HL-60 (cell line): ENCODE results near the gene PARP15.

Source experiments
- POLR2AphosphoS5 ChIP-seq: IDR thresholded peaks from 2 replicates; pipeline ENCODE4 v1.6.1; 2012; ENCODE audit warnings: low read depth
- TF ChIP-seq, protein P1 (sequence below): IDR thresholded peaks from one replicate; pipeline ENCODE4 v1.5.1; 2011; ENCODE audit warnings: low read length, control low read depth, inconsistent platforms; ENCODE audit not compliant: insufficient read depth
- TF ChIP-seq, protein P2 (sequence below): IDR thresholded peaks from 2 replicates; pipeline ENCODE4 v1.6.1; 2012; ENCODE audit warnings: low read depth; ENCODE audit not compliant: insufficient replicate concordance

GRCh38 chr3:122671553-122671952, 94.1 kb downstream of the PARP15 start:
- TF ChIP-seq, protein P1, sequence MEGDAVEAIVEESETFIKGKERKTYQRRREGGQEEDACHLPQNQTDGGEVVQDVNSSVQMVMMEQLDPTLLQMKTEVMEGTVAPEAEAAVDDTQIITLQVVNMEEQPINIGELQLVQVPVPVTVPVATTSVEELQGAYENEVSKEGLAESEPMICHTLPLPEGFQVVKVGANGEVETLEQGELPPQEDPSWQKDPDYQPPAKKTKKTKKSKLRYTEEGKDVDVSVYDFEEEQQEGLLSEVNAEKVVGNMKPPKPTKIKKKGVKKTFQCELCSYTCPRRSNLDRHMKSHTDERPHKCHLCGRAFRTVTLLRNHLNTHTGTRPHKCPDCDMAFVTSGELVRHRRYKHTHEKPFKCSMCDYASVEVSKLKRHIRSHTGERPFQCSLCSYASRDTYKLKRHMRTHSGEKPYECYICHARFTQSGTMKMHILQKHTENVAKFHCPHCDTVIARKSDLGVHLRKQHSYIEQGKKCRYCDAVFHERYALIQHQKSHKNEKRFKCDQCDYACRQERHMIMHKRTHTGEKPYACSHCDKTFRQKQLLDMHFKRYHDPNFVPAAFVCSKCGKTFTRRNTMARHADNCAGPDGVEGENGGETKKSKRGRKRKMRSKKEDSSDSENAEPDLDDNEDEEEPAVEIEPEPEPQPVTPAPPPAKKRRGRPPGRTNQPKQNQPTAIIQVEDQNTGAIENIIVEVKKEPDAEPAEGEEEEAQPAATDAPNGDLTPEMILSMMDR, result no peak
- no peak for TF ChIP-seq POLR2AphosphoS5
- TF ChIP-seq, protein P2, sequence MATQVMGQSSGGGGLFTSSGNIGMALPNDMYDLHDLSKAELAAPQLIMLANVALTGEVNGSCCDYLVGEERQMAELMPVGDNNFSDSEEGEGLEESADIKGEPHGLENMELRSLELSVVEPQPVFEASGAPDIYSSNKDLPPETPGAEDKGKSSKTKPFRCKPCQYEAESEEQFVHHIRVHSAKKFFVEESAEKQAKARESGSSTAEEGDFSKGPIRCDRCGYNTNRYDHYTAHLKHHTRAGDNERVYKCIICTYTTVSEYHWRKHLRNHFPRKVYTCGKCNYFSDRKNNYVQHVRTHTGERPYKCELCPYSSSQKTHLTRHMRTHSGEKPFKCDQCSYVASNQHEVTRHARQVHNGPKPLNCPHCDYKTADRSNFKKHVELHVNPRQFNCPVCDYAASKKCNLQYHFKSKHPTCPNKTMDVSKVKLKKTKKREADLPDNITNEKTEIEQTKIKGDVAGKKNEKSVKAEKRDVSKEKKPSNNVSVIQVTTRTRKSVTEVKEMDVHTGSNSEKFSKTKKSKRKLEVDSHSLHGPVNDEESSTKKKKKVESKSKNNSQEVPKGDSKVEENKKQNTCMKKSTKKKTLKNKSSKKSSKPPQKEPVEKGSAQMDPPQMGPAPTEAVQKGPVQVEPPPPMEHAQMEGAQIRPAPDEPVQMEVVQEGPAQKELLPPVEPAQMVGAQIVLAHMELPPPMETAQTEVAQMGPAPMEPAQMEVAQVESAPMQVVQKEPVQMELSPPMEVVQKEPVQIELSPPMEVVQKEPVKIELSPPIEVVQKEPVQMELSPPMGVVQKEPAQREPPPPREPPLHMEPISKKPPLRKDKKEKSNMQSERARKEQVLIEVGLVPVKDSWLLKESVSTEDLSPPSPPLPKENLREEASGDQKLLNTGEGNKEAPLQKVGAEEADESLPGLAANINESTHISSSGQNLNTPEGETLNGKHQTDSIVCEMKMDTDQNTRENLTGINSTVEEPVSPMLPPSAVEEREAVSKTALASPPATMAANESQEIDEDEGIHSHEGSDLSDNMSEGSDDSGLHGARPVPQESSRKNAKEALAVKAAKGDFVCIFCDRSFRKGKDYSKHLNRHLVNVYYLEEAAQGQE, result no peak
